ENCODE results near the gene SGCD. TPM values are rescaled to one million over a fixed set of nuclear protein-coding genes. Genes with fewer than 3 reads are reported as not detected.

Gene SGCD
- polyA plus RNA-seq, 1 experiment = 25.2 TPM

GRCh38 chr5:156491766-156492165 lies 164.8 kb downstream of the SGCD start:
- ChIA-PET CTCF (no interaction called here), POLR2A (no interaction called here)
- TF ChIP-seq CTCF (IDR thresholded peaks at IDR 0.05; ENCODE audit: low read depth, low read length) = no peak
- Histone ChIP-seq H3K9me3 (ENCODE audit: control insufficient read depth, insufficient read depth, low read length) (peaks cover 4% of the 10 kb centered on the region), H3K27me3 (ENCODE audit: control insufficient read depth, insufficient read depth, low read length) (no peaks in the 10 kb centered on the region), H3K4me3 (ENCODE audit: low read depth, low read length) (no peak overlapping the region), H3K27ac (ENCODE audit: low read depth, low read length) (no peak overlapping the region)
- DNase-seq (ENCODE audit: low read depth, low spot score) = no peak

GRCh38 chr5:156496291-156496690 lies 169.3 kb downstream of the SGCD start:
- H3K9me3 ChIP-seq (ENCODE audit: control insufficient read depth, insufficient read depth, low read length) = no peaks in the 10 kb centered on the region; the same call in 1 of the 2 replicates
- H3K4me3 ChIP-seq (ENCODE audit: low read depth, low read length) = no peak overlapping the region
- no peak for TF ChIP-seq CTCF (IDR thresholded peaks at IDR 0.05; ENCODE audit: low read depth, low read length)
- no peak overlapping the region for H3K27ac ChIP-seq (ENCODE audit: low read depth, low read length)
- H3K27me3 ChIP-seq (ENCODE audit: control insufficient read depth, insufficient read depth, low read length) = no peaks in the 10 kb centered on the region
- CTCF ChIA-PET = no interaction called here
- no peak for DNase-seq (ENCODE audit: low read depth, low spot score)
- POLR2A ChIA-PET = no interaction called here

GRCh38 chr5:156497804-156498208 lies 170.8 kb downstream of the SGCD start:
- Histone ChIP-seq H3K9me3 (ENCODE audit: control insufficient read depth, insufficient read depth, low read length) (no peaks in the 10 kb centered on the region; the same call in 1 of the 2 replicates), H3K27me3 (ENCODE audit: control insufficient read depth, insufficient read depth, low read length) (no peaks in the 10 kb centered on the region), H3K4me3 (ENCODE audit: low read depth, low read length) (no peak overlapping the region), H3K27ac (ENCODE audit: low read depth, low read length) (no peak overlapping the region)
- no peak for TF ChIP-seq CTCF (IDR thresholded peaks at IDR 0.05; ENCODE audit: low read depth, low read length)
- no peak for DNase-seq (ENCODE audit: low read depth, low spot score)
- ChIA-PET POLR2A (no interaction called here), CTCF (no interaction called here)

GRCh38 chr5:156498226-156498980 lies 171.4 kb downstream of the SGCD start:
- no peaks in the 10 kb centered on the region; the same call in 1 of the 2 replicates for H3K9me3 ChIP-seq (ENCODE audit: control insufficient read depth, insufficient read depth, low read length)
- no peak overlapping the region for H3K27ac ChIP-seq (ENCODE audit: low read depth, low read length)
- no peak for TF ChIP-seq CTCF (IDR thresholded peaks at IDR 0.05; ENCODE audit: low read depth, low read length)
- H3K4me3 ChIP-seq (ENCODE audit: low read depth, low read length) = no peak overlapping the region
- CTCF ChIA-PET = no interaction called here
- POLR2A ChIA-PET = no interaction called here
- no peaks in the 10 kb centered on the region for H3K27me3 ChIP-seq (ENCODE audit: control insufficient read depth, insufficient read depth, low read length)
- no peak for DNase-seq (ENCODE audit: low read depth, low spot score)

- DNase-seq (ENCODE audit: low read depth, low spot score) = no peak
- ChIA-PET POLR2A (no interaction called here), CTCF (no interaction called here)
- Histone ChIP-seq H3K27me3 (ENCODE audit: control insufficient read depth, insufficient read depth, low read length) (no peaks in the 10 kb centered on the region), H3K27ac (ENCODE audit: low read depth, low read length) (no peak overlapping the region), H3K9me3 (ENCODE audit: control insufficient read depth, insufficient read depth, low read length) (no peaks in the 10 kb centered on the region), H3K4me3 (ENCODE audit: low read depth, low read length) (no peak overlapping the region)
- TF ChIP-seq CTCF (IDR thresholded peaks at IDR 0.05; ENCODE audit: low read depth, low read length) = no peak
Measured at GRCh38 chr5:156500755-156501154, 173.8 kb downstream of the SGCD start.
